HepG2 (cell line): ENCODE results near the gene DOK4. TPM values are rescaled to one million over a fixed set of nuclear protein-coding genes. Genes with fewer than 3 reads are reported as not detected.

Experiments used
- AHDC1 ChIP-seq: sonication (generic); formaldehyde crosslinking; IDR thresholded peaks from 2 replicates; pipeline ENCODE4 v1.5.1; 2020; ENCODE audit warnings: mild to moderate bottlenecking, missing genetic modification reagents, borderline replicate concordance
- BCL6 ChIP-seq: IDR thresholded peaks from 2 replicates; pipeline ENCODE4 v1.6.1; 2016; ENCODE audit warnings: missing genetic modification reagents, missing compliant biosample characterization
- ELF3 ChIP-seq: IDR thresholded peaks from 2 replicates; pipeline ENCODE4 v1.6.1; 2016; ENCODE audit warnings: missing genetic modification reagents, missing compliant biosample characterization
- GATAD2A ChIP-seq: IDR thresholded peaks from 2 replicates; pipeline ENCODE4 v1.6.1; 2016
- IRF2 ChIP-seq: IDR thresholded peaks from 2 replicates; pipeline ENCODE4 v1.6.1; 2018; ENCODE audit warnings: missing genetic modification reagents, missing compliant biosample characterization
- KDM6A ChIP-seq: IDR thresholded peaks from 2 replicates; pipeline ENCODE4 v1.6.1; 2016; ENCODE audit warnings: low read depth
- MED1 ChIP-seq: sonication (generic); formaldehyde crosslinking; IDR thresholded peaks from 2 replicates; pipeline ENCODE4 v1.4.0; 2020; ENCODE audit warnings: missing genetic modification reagents
- MXD4 ChIP-seq: IDR thresholded peaks from 2 replicates; pipeline ENCODE4 v1.6.1; 2016; ENCODE audit warnings: mild to moderate bottlenecking, missing biosample characterization, missing genetic modification reagents
- NFYB ChIP-seq: sonication (generic); formaldehyde crosslinking; IDR thresholded peaks from 2 replicates; pipeline ENCODE4 v1.4.0; 2020; ENCODE audit warnings: missing genetic modification reagents
- SMC3 ChIP-seq: IDR thresholded peaks from 2 replicates; pipeline ENCODE4 v1.6.1; 2011; ENCODE audit warnings: low read length, improper control_type of control experiment
- SP1 ChIP-seq, 2 experiments: fragments of 450-650 bp in 1 of 2; sonication (generic) in 1 of 2; formaldehyde crosslinking in 1 of 2; IDR thresholded peaks; 2 replicates each; pipeline versions ENCODE4 v1.4.0 to v1.6.1; 2016 to 2020; ENCODE audit warnings: missing genetic modification reagents in 1 of 2
- TBX2 ChIP-seq: sonication (generic); formaldehyde crosslinking; IDR thresholded peaks from 2 replicates; pipeline ENCODE4 v1.5.0; 2020; ENCODE audit warnings: missing genetic modification reagents, mild to moderate bottlenecking, borderline replicate concordance
- ZMYM4 ChIP-seq: sonication (generic); formaldehyde crosslinking; IDR thresholded peaks from 2 replicates; pipeline ENCODE4 v1.8.1; 2023; ENCODE audit warnings: mild to moderate bottlenecking, missing genetic modification reagents
- ZNF17 ChIP-seq: sonication (generic); formaldehyde crosslinking; IDR thresholded peaks from 2 replicates; pipeline ENCODE4 v1.5.0; 2020; ENCODE audit warnings: mild to moderate bottlenecking, missing genetic modification reagents
- ZNF329 ChIP-seq: sonication (generic); formaldehyde crosslinking; IDR thresholded peaks from 2 replicates; pipeline ENCODE4 v1.9.0; 2021; ENCODE audit warnings: low read depth, mild to moderate bottlenecking, missing genetic modification reagents
- ZNF609 ChIP-seq: sonication (generic); formaldehyde crosslinking; IDR thresholded peaks from 2 replicates; pipeline ENCODE4 v1.4.0; 2020; ENCODE audit warnings: mild to moderate bottlenecking, missing genetic modification reagents, borderline replicate concordance
- ZSCAN9 ChIP-seq: IDR thresholded peaks from 2 replicates; pipeline ENCODE4 v1.6.1; 2016; ENCODE audit warnings: borderline replicate concordance
- polyA plus RNA-seq, 8 experiments: library from polyadenylated mRNA; depleted of rRNA in 3 of 8; stranded (reverse) in 7 of 8; unstranded in 1 of 8; fragments of >200 nt; fragmentation: Illumina TruSeq in 4 of 8; extraction: Trizol in 4 of 8; gene quantifications; 2 replicates each; pipeline versions ENCODE4 v1.2.1 to v1.2.3, GENCODE V29; 2011 to 2016; ENCODE audit warnings: low read depth in 4 of 8, missing spikeins in 1 of 8, mixed read lengths in 1 of 8; ENCODE audit not compliant: insufficient read depth in 1 of 8
- total RNA-seq, 5 experiments: library from RNA; depleted of rRNA; stranded (reverse); fragments of >200 nt; fragmentation: Illumina TruSeq; extraction: Trizol; gene quantifications; 2 replicates each; pipeline ENCODE4 v1.2.3, GENCODE V29; 2016; ENCODE audit warnings: low read depth in 1 of 5
- TF ChIP-seq, protein P1 (sequence below): sonication (generic); formaldehyde crosslinking; IDR thresholded peaks from 2 replicates; pipeline ENCODE4 v1.4.0; 2020; ENCODE audit warnings: missing genetic modification reagents

DOK4 gene
- total and polyA plus RNA-seq, 2 of the 13 experiments (the other 11 are each of a cell fraction or from before 2014, with no cell fraction given), result 52.7 to 70.0 TPM

GRCh38 chr16:57422026-57422944, 64.0 kb downstream of the DOK4 start (continued):
- TF ChIP-seq ZNF609 (CRISPR knock-in tag), result no peak
- peak; percentile 64 for TF ChIP-seq GATAD2A (CRISPR knock-in tag)
- TF ChIP-seq BCL6 (CRISPR knock-in tag), result no peak
- TF ChIP-seq, protein P1, sequence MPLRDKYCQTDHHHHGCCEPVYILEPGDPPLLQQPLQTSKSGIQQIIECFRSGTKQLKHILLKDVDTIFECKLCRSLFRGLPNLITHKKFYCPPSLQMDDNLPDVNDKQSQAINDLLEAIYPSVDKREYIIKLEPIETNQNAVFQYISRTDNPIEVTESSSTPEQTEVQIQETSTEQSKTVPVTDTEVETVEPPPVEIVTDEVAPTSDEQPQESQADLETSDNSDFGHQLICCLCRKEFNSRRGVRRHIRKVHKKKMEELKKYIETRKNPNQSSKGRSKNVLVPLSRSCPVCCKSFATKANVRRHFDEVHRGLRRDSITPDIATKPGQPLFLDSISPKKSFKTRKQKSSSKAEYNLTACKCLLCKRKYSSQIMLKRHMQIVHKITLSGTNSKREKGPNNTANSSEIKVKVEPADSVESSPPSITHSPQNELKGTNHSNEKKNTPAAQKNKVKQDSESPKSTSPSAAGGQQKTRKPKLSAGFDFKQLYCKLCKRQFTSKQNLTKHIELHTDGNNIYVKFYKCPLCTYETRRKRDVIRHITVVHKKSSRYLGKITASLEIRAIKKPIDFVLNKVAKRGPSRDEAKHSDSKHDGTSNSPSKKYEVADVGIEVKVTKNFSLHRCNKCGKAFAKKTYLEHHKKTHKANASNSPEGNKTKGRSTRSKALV (CRISPR knock-in tag), result no peak
- TF ChIP-seq KDM6A (CRISPR knock-in tag), result no peak
- peak; percentile 59 for TF ChIP-seq IRF2 (CRISPR knock-in tag)
- no peak for TF ChIP-seq TBX2 (CRISPR knock-in tag)
- 0 out of 2 replicates have a peak, but pooled peaks have one; percentile 47 for TF ChIP-seq ZSCAN9 (CRISPR knock-in tag)
- TF ChIP-seq AHDC1 (CRISPR knock-in tag), result no peak
- no peak for TF ChIP-seq MED1 (CRISPR knock-in tag)
- 0 out of 2 replicates have a peak, but pooled peaks have one; percentile 48 for TF ChIP-seq MXD4 (CRISPR knock-in tag)
- no peak for TF ChIP-seq ZNF17
- TF ChIP-seq SP1 (IDR thresholded peaks at IDR 0.05), result no peak
- TF ChIP-seq SP1 (CRISPR knock-in tag; IDR thresholded peaks at IDR 0.05), result no peak
- no peak for TF ChIP-seq NFYB (CRISPR knock-in tag)
- TF ChIP-seq ZNF329, result no peak
- no peak for TF ChIP-seq ZMYM4 (CRISPR knock-in tag)
- peak; percentile 95 for TF ChIP-seq SMC3
- peak; percentile 25; the same call in 1 of the 2 replicates for TF ChIP-seq ELF3 (CRISPR knock-in tag)
